ENCODE data around the gene NXT1.

The NXT1 gene

GRCh38 chr20:23396950-23397627 is 46.5 kb downstream of the NXT1 start:
- no peak for TF ChIP-seq CTCF (IDR thresholded peaks at IDR 0.05; ENCODE audit: control extremely low read depth, extremely low read depth, low read depth, missing control alignments)
- POLR2A ChIA-PET = no interaction called here
- CTCF ChIA-PET = interaction anchor here (1.2 kb wide), 1 partner anchor 24 kb away, joined by 3 read pairs; the partner anchor contains the start of gene NAPB
- no peak for DNase-seq (ENCODE audit: extremely low spot score)

DNA sequence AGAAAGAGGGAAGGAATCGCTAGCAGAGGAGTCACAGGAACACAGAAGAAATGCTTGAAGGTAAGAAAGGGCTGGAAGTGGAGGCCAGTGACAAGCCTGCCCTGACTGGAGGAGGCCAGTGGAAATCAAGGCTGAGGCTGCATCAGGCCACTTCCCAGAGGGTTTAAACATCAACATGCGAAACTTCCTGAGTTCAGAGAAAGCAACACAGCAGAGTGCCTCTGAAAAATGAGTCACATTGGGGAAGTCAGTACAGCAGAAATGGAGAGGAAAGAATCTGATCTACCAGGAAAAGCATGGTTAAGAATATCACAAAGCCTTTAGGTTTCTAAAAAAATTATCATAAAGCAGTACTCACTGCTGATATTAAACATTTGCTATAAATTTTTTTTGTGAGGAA is 47.4 kb downstream of the NXT1 start:
- ChIA-PET CTCF (interaction anchor here (1.0 to 1.2 kb wide), 2 partner anchors 24 to 25 kb away, joined by 3 read pairs; partner anchors contain the start of gene NAPB), POLR2A (no interaction called here)
- no peak for TF ChIP-seq CTCF (IDR thresholded peaks at IDR 0.05; ENCODE audit: control extremely low read depth, extremely low read depth, low read depth, missing control alignments)
- no peak for DNase-seq (ENCODE audit: extremely low spot score)

- DNase-seq (ENCODE audit: extremely low spot score) = peak; percentile 32
Observed at GRCh38 chr20:23399568-23400241, 49.1 kb downstream of the NXT1 start.

DNA sequence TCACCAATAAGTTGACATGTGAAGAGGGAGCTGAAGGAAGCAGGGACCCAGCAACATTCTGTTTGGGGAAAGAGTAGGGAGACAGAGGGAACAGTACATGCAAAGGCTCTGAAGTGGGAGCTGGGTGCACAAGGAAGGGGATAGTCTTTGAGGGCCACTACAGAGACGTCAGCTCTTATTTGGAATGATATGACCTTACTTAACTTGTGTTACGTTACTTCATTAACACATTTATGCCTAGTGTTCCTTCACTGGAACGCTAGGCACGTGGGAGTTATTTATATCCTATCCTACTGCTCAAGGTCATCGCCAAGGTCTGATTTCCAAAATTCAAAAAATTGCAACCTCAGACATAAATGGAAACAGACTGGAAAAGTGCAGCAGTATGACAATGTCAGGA is 50.5 kb downstream of the NXT1 start:
- ChIA-PET POLR2A (no interaction called here), CTCF (interaction anchor here (3.0 to 8.1 kb wide), 2 partner anchors 10 to 17 kb away, joined by 17 to 73 read pairs; partner anchors contain the start of gene NAPB)
- no peak for DNase-seq (ENCODE audit: extremely low spot score)
- TF ChIP-seq CTCF (IDR thresholded peaks at IDR 0.05; ENCODE audit: control extremely low read depth, extremely low read depth, low read depth, missing control alignments) = no peak

More at GRCh38 chr20:23399568-23400241, 49.1 kb downstream of the NXT1 start:
- ChIA-PET CTCF (interaction anchor here (0.6 to 3.0 kb wide), 4 partner anchors 8 to 50 kb away, joined by 3 to 17 read pairs (median 3); no protein-coding TSS in a partner anchor), POLR2A (no interaction called here)
- no peak for TF ChIP-seq CTCF (IDR thresholded peaks at IDR 0.05; ENCODE audit: control extremely low read depth, extremely low read depth, low read depth, missing control alignments)

GRCh38 chr20:23403751-23404150 is 53.2 kb downstream of the NXT1 start:
- ChIA-PET POLR2A (interaction anchor here (0.7 kb wide), 1 partner anchor 53 kb away, joined by 5 read pairs; the partner anchor contains the start of gene NXT1), CTCF (interaction anchor here (1.7 to 8.1 kb wide), 2 partner anchors 15 to 38 kb away, joined by 3 to 73 read pairs; partner anchors contain the start of gene NAPB)
- TF ChIP-seq CTCF (IDR thresholded peaks at IDR 0.05; ENCODE audit: control extremely low read depth, extremely low read depth, low read depth, missing control alignments) = no peak
- no peak for DNase-seq (ENCODE audit: extremely low spot score)

GRCh38 chr20:23404196-23404595 is 53.6 kb downstream of the NXT1 start:
- TF ChIP-seq CTCF (IDR thresholded peaks at IDR 0.05; ENCODE audit: control extremely low read depth, extremely low read depth, low read depth, missing control alignments) = no peak
- ChIA-PET CTCF (interaction anchor here (1.6 to 8.1 kb wide), 3 partner anchors 13 to 38 kb away, joined by 3 to 73 read pairs (median 4); partner anchors contain the start of gene NAPB), POLR2A (interaction anchor here (0.7 kb wide), 1 partner anchor 54 kb away, joined by 5 read pairs; the partner anchor contains the start of gene NXT1)
- DNase-seq (ENCODE audit: extremely low spot score) = no peak
